Endothelial cell (in vitro differentiated cells): ENCODE measurements around the gene USP13. TPM values are rescaled to one million over a fixed set of nuclear protein-coding genes. Genes with fewer than 3 reads are reported as not detected.

Source experiments
- DNase-seq: peaks from one replicate; pipeline ENCODE4 v3.0.0; 2021; ENCODE audit warnings: low spot score
- H3K27ac Mint-ChIP-seq: one replicate; pipeline ENCODE4 v1.8.0; 2021; ENCODE audit warnings: mixed read lengths, inconsistent platforms; ENCODE audit not compliant: unreplicated experiment
- H3K27me3 Mint-ChIP-seq: one replicate; pipeline ENCODE4 v1.8.0; 2021; ENCODE audit warnings: mild to moderate bottlenecking, moderate library complexity, mixed read lengths, inconsistent platforms; ENCODE audit not compliant: unreplicated experiment
- H3K36me3 Mint-ChIP-seq: one replicate; pipeline ENCODE4 v1.8.0; 2021; ENCODE audit warnings: mild to moderate bottlenecking, low read depth, mixed read lengths, inconsistent platforms; ENCODE audit not compliant: unreplicated experiment
- H3K4me1 Mint-ChIP-seq: one replicate; pipeline ENCODE4 v1.8.0; 2021; ENCODE audit warnings: mild to moderate bottlenecking, mixed read lengths, inconsistent platforms; ENCODE audit not compliant: unreplicated experiment
- H3K4me3 Mint-ChIP-seq: one replicate; pipeline ENCODE4 v1.8.0; 2021; ENCODE audit warnings: mild to moderate bottlenecking, mixed read lengths, inconsistent platforms; ENCODE audit not compliant: unreplicated experiment
- H3K9me3 Mint-ChIP-seq: one replicate; pipeline ENCODE4 v1.8.0; 2021; ENCODE audit warnings: mixed read lengths, inconsistent platforms; ENCODE audit not compliant: unreplicated experiment
- long read RNA-seq: library from polyadenylated mRNA; unstranded; transcript quantifications from one replicate; pipeline ENCODE4 v2.0.0, GENCODE V29; 2020; ENCODE audit not compliant: unreplicated experiment
- total RNA-seq: library from RNA; stranded (reverse); fragmentation: NEBNext Ultra II Directional; extraction: Animal tissue kit (Norgen Biotek cat#: 25700); gene quantifications from one replicate; pipeline ENCODE4 v1.2.1, GENCODE V29; 2021; ENCODE audit not compliant: unreplicated experiment
- TF ChIP-seq, protein P1 (sequence below): fragments of 200-600 bp; sonication (generic); IDR thresholded peaks from one replicate; pipeline ENCODE4 v1.5.0; 2021; ENCODE audit warnings: antibody characterized with exemption; ENCODE audit not compliant: unreplicated experiment

The USP13 gene
- total RNA-seq = 18.9 TPM
- long read RNA-seq, full-length matches to known transcripts = 7 of 16 reads
- long read RNA-seq, partial matches to known transcripts = 4 of 16 reads
- long read RNA-seq, other reads (novel, unspliced or antisense) = 5 of 16 reads

DNA sequence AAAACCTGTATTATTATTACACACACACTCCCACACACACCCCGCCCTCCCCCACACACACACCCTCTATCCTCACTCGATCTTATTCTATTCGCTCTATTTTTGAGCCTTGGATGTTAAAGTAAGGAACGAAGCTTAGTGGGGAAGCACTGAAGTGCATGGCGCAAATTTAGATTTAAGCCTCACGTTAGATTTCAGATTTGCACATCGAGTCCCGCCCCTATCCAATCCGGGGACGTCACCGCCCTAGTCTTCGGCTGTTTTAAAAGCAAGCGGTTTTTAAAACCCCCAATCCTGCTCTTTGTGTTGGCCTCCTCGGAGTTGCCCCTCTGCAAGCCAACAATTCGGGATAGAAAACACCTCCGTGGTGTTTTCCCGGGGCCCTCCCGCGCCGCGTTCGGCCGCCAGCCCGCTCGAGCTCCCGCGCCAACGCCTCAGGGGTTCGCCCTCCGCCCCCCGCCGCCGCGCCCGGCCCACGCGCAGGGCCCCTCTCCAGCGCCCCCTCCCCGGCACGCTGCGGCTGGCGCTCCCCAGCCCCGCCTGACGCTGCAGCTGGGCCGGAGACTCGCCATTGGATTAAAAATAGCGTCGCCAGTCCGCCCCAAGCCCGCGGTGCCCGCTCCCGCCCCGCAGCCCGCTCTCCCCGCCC, at the start of gene USP13:
Gene USP13, plus strand, starts transcription at position 594 of the 649 bp plus-strand sequence. CDS start 186 bp downstream, outside the sequence.
- Mint-ChIP-seq H3K9me3 (no peaks in the 10 kb centered on the region), H3K27ac (peak within 1 kb of the TSS; percentile 91), H3K4me3 (peak within 1 kb of the TSS; percentile 98), H3K4me1 (peaks cover 23% of the 10 kb centered on the region), H3K36me3 (peaks cover 16% of the 10 kb centered on the region), H3K27me3 (peaks cover 19% of the 10 kb centered on the region)
- DNase-seq = peak; percentile 75
- TF ChIP-seq, protein P1, sequence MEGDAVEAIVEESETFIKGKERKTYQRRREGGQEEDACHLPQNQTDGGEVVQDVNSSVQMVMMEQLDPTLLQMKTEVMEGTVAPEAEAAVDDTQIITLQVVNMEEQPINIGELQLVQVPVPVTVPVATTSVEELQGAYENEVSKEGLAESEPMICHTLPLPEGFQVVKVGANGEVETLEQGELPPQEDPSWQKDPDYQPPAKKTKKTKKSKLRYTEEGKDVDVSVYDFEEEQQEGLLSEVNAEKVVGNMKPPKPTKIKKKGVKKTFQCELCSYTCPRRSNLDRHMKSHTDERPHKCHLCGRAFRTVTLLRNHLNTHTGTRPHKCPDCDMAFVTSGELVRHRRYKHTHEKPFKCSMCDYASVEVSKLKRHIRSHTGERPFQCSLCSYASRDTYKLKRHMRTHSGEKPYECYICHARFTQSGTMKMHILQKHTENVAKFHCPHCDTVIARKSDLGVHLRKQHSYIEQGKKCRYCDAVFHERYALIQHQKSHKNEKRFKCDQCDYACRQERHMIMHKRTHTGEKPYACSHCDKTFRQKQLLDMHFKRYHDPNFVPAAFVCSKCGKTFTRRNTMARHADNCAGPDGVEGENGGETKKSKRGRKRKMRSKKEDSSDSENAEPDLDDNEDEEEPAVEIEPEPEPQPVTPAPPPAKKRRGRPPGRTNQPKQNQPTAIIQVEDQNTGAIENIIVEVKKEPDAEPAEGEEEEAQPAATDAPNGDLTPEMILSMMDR = no peak

- Mint-ChIP-seq H3K4me1 (peaks cover 11% of the 10 kb centered on the region), H3K27me3 (peaks cover 11% of the 10 kb centered on the region), H3K4me3 (peak overlapping the region; percentile 100), H3K9me3 (no peaks in the 10 kb centered on the region), H3K36me3 (peaks cover 11% of the 10 kb centered on the region), H3K27ac (peak overlapping the region; percentile 100)
- DNase-seq = no peak
- TF ChIP-seq, protein P1 = no peak
Measured at GRCh38 chr3:179603321-179603720, 49.5 kb upstream of the USP13 start.

- peaks cover 11% of the 10 kb centered on the region for H3K36me3 Mint-ChIP-seq
- peaks cover 11% of the 10 kb centered on the region for H3K4me1 Mint-ChIP-seq
- peak overlapping the region; percentile 100 for H3K4me3 Mint-ChIP-seq
Measured at GRCh38 chr3:179603831-179604230, 49.0 kb upstream of the USP13 start.

GRCh38 chr3:179604321-179605078, 48.3 kb upstream of the USP13 start, which contains the start of the genes MRPL47 and NDUFB5:
Gene MRPL47 (minus strand): TSS chr3:179604638. CDS start chr3:179604624, 14 bp downstream.
Gene NDUFB5 (plus strand): TSS chr3:179604794. CDS start chr3:179604816, 22 bp downstream.
- H3K4me1 Mint-ChIP-seq = peaks cover 17% of the 10 kb centered on the region
- H3K27me3 Mint-ChIP-seq = peaks cover 10% of the 10 kb centered on the region
- TF ChIP-seq, protein P1 = no peak
- peaks cover 7% of the 10 kb centered on the region for H3K36me3 Mint-ChIP-seq
- H3K9me3 Mint-ChIP-seq = no peaks in the 10 kb centered on the region
- H3K4me3 Mint-ChIP-seq = peak within 1 kb of the TSS; percentile 100
- DNase-seq = peak; percentile 84
- peak within 1 kb of the TSS; percentile 100 for H3K27ac Mint-ChIP-seq

More at GRCh38 chr3:179603831-179604230, 49.0 kb upstream of the USP13 start:
- Mint-ChIP-seq H3K27me3 (peaks cover 11% of the 10 kb centered on the region), H3K9me3 (no peaks in the 10 kb centered on the region), H3K27ac (peak overlapping the region; percentile 100)
- TF ChIP-seq, protein P1 = no peak
- DNase-seq = no peak
